Choroid plexus epithelial cell (primary cell): Measurements from ENCODE around the gene MKLN1.

ENCODE experiments used
- DNase-seq: peaks from one replicate; pipeline ENCODE4 v3.0.0-alpha.2; 2010; ENCODE audit warnings: low read depth
- H3K4me3 ChIP-seq: 2 replicates; pipeline ENCODE4 v1.5.1; 2011; ENCODE audit warnings: low read depth, mild to moderate bottlenecking, control low read depth, low read length, moderate library complexity
- TF ChIP-seq, protein P1 (sequence below): conservative IDR thresholded peaks from 2 replicates; pipeline ENCODE4 v1.5.1; 2011; ENCODE audit warnings: low read depth, mild to moderate bottlenecking, control low read depth, inconsistent platforms, low read length, moderate library complexity

The MKLN1 gene

DNA sequence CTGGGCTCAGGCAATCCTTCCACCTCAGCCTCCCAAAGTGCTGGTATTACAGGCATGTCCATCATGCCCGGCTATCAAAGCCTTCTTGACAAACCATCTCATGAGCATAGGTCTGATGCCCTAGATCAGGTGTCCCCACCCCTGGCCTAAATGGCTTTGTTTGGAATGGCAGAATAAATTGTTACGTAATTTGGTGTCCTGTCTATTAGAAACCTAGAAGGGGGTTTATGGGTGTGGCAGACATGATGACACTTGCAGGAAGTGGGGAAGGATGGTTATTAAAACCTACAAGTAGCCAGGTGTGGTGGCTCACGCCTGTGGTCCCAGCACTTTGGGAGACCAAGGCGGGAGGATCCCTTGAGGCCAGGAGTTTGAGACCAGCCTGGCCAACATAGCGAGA lies 38.6 kb upstream of the MKLN1 start:
- TF ChIP-seq, protein P1, sequence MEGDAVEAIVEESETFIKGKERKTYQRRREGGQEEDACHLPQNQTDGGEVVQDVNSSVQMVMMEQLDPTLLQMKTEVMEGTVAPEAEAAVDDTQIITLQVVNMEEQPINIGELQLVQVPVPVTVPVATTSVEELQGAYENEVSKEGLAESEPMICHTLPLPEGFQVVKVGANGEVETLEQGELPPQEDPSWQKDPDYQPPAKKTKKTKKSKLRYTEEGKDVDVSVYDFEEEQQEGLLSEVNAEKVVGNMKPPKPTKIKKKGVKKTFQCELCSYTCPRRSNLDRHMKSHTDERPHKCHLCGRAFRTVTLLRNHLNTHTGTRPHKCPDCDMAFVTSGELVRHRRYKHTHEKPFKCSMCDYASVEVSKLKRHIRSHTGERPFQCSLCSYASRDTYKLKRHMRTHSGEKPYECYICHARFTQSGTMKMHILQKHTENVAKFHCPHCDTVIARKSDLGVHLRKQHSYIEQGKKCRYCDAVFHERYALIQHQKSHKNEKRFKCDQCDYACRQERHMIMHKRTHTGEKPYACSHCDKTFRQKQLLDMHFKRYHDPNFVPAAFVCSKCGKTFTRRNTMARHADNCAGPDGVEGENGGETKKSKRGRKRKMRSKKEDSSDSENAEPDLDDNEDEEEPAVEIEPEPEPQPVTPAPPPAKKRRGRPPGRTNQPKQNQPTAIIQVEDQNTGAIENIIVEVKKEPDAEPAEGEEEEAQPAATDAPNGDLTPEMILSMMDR: no peak
- H3K4me3 ChIP-seq: no peak overlapping the region

DNA sequence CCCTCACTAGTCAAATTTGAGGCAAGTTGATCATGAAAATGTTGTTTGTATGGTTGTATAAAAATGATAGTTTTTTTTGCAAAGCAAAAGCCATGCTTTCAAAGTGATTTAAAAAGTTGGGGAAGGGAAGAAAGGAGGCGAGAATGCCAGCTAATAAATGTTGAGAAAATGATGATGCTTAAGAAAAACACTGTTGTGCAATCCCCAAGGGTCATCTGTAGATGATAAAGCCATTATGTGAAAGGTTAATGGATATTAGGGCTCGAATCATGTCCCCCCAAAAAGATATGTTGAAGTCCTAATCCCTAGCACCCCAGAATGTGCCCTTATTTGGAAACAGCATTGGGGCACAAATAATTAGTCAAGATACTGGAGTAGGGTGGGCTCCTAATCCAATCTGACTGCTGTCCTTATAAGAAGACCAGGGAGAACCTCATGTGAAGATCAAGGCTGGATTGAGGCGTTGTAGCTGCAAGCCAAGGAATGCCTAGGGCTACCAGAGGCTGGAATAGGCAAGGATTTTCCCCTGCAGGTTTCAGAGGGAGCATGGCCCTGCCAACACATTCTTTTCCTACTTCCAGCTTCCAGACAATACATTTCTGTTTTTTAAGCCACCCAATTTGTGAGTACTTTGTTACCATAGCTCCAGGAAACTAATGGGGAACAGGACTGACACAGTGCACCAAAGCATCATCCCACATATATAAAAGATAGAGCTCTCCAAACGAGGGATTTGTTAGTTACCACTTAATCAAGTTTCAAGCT lies 35.4 kb upstream of the MKLN1 start:
- TF ChIP-seq, protein P1: no peak
- H3K4me3 ChIP-seq: no peak overlapping the region
- no peak for DNase-seq

More for the DNA sequence above, 38.6 kb upstream of the MKLN1 start:
- DNase-seq: no peak

DNA sequence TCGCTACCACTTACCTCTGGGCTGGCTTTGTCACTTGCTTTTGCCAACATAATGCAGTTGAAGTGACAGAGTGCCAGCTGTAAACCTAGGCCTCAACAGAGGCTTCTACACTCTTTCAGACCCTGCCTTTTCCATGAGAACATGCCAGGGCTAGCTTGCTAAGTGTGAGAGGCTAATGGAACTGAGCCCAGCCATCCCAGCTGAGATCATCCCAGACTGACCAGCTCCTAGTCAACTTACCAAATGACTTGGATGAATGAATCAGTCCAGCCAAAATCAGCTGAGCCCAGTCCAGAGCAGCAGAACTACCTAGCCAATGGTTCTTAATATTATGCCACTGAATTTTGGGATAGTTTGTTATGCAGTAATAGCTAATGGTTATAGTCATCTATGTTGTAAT lies 34.7 kb upstream of the MKLN1 start:
- peak; percentile 30 for DNase-seq
- H3K4me3 ChIP-seq: no peak overlapping the region
- TF ChIP-seq, protein P1: no peak

DNA sequence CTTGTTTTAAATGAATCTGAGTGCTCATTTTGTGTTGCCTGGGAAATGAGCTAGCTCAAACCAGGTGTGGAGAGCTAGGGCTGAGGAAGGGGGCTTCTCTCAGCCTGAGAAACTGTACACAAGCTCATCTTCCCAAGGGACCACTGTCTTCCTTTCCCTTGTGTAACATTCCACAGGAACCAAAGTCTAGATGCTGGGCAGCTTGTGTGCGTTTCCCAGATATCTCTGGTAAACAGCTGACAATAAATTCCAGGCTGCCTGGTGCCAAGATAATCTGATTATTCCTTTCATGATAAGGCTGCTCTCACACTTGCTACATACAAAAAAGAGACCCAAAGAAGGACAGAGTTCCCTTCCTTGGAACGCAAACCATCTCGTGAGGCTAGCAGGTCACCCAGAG lies 33.1 kb upstream of the MKLN1 start:
- no peak overlapping the region for H3K4me3 ChIP-seq
- TF ChIP-seq, protein P1: no peak
- DNase-seq: no peak

DNA sequence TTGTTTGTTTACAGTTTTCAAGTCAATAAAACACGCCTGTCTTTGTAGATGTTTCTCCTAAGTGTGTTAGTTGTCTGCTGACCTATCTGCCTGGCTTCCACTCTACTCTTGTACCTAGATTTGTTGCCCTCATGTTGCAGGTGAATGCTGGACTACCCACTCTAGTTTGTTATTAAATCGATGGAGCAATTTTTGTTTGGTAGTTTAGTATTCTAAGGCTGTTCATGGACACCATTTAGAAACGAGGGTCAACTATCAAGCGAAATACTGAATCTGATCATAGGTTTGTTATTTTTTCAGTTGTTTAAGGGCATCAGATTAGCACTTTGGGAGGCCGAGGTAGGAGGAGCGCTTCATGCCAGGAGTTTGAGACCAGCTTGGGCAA lies 29.1 kb upstream of the MKLN1 start:
- no peak overlapping the region for H3K4me3 ChIP-seq
- TF ChIP-seq, protein P1: no peak
- no peak for DNase-seq

DNA sequence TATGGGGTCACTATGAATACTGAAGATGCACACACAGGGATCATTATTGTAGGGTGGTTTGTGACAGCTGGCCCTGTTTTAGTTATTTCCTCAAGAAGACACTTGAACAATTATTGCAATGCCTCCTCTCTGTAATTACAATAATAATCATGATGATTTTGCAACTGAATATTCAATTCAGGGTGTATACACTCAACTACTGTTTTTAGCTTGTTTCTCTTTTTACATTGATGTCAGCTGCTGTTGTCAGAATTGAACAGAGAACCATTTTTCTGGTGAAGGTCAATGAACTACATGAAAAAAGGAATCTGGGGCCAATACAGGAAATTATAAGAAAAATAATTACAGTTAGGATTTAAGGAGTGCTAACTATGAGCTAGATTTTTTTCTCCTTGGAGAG lies 28.6 kb upstream of the MKLN1 start:
- no peak for DNase-seq
- no peak overlapping the region for H3K4me3 ChIP-seq
- TF ChIP-seq, protein P1: no peak

DNA sequence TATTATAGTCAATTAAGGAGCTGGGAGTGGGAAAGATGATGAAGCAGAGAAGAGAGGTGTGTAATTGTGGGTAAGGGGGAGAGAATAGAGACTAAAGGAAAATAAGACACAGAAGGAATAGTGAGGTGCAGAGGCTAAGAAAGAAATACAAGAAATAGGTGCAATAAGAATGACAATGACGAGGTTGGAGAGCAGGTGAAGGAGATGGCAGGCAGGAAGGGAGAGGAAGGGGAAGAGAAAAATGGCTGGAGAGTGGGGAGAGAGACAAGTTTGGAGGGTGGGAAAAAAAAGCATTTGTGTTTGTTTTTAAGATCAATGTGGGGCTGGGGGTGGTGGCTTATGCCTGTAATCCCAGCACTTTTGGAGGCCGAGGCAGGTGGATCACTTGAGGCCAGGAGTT lies 27.6 kb upstream of the MKLN1 start:
- no peak for DNase-seq
- TF ChIP-seq, protein P1: no peak
- H3K4me3 ChIP-seq: no peak overlapping the region
